Retinal pigment epithelial cell (primary cell): ENCODE measurements around the gene DCANP1.
A peak's percentile ranks its signal among the peaks of the same experiment; 100 is the strongest.

Source experiments
- DNase-seq: peaks from one replicate; pipeline ENCODE4 v3.0.0-alpha.2; 2010; ENCODE audit warnings: low read depth
- H3K4me3 ChIP-seq: 2 replicates; pipeline ENCODE4 v1.5.1; 2011; ENCODE audit warnings: mild to moderate bottlenecking, low read length, control low read depth, moderate library complexity
- CTCF ChIP-seq: conservative IDR thresholded peaks from 2 replicates; pipeline ENCODE4 v1.5.1; 2011; ENCODE audit warnings: low read depth, low read length, control low read depth, inconsistent platforms

The DCANP1 gene

GRCh38 chr5:135461481-135462151 is 14.5 kb upstream of the DCANP1 start:
- DNase-seq, result no peak
- no peak overlapping the region for H3K4me3 ChIP-seq
- no peak for TF ChIP-seq CTCF

GRCh38 chr5:135460246-135461033 is 13.3 kb upstream of the DCANP1 start:
- H3K4me3 ChIP-seq, result no peak overlapping the region
- DNase-seq, result no peak
- no peak for TF ChIP-seq CTCF

GRCh38 chr5:135458921-135459331 is 11.8 kb upstream of the DCANP1 start:
- TF ChIP-seq CTCF, result no peak
- DNase-seq, result peak; percentile 62
- H3K4me3 ChIP-seq, result no peak overlapping the region

- H3K4me3 ChIP-seq, result no peak overlapping the region
- TF ChIP-seq CTCF, result no peak
- no peak for DNase-seq
Observed at GRCh38 chr5:135458356-135458755, 11.2 kb upstream of the DCANP1 start.

- H3K4me3 ChIP-seq, result no peak overlapping the region
- peak; percentile 91 for TF ChIP-seq CTCF
- no peak for DNase-seq
Observed at GRCh38 chr5:135457424-135458071, 10.4 kb upstream of the DCANP1 start.

- DNase-seq, result no peak
- TF ChIP-seq CTCF, result no peak
- no peak overlapping the region for H3K4me3 ChIP-seq
Observed at GRCh38 chr5:135456238-135457099, 9.3 kb upstream of the DCANP1 start.
